SJSA1 (cell line): Measurements from ENCODE around the gene NPIPB8. TPM values are rescaled to one million over a fixed set of nuclear protein-coding genes. Genes with fewer than 3 reads are reported as not detected.
"Not testable (repeated sequence)": the region's sequence is repeated elsewhere in the genome, so short reads cannot be mapped to it uniquely, and the experiment has no call there.

Source experiments
- DNase-seq, 2 experiments: peaks; one replicate each; pipeline ENCODE4 v3.0.0-alpha.2; 2015 to 2020; ENCODE audit warnings: low spot score in 2 of 2, low read depth in 1 of 2
- H3K27ac ChIP-seq: fragments of 250-450 bp; sonication (Bioruptor Pico); 2 replicates; pipeline ENCODE4 v1.5.1; 2020; ENCODE audit warnings: mild to moderate bottlenecking, moderate library complexity
- H3K27me3 ChIP-seq: fragments of 250-450 bp; sonication (Bioruptor Pico); replicated peaks from 2 replicates; pipeline ENCODE4 v1.5.1; 2020; ENCODE audit warnings: mild to moderate bottlenecking, moderate library complexity
- H3K36me3 ChIP-seq: fragments of 250-450 bp; sonication (Bioruptor Pico); 2 replicates; pipeline ENCODE4 v1.5.1; 2020; ENCODE audit warnings: mild to moderate bottlenecking
- H3K4me1 ChIP-seq: fragments of 250-450 bp; sonication (Bioruptor Pico); replicated peaks from 2 replicates; pipeline ENCODE4 v1.6.1; 2021; ENCODE audit warnings: mild to moderate bottlenecking
- H3K4me3 ChIP-seq: fragments of 250-450 bp; sonication (Bioruptor Pico); 2 replicates; pipeline ENCODE4 v1.5.1; 2020; ENCODE audit warnings: mild to moderate bottlenecking
- H3K9me3 ChIP-seq: fragments of 250-450 bp; sonication (Bioruptor Pico); replicated peaks from 2 replicates; pipeline ENCODE4 v1.5.1; 2020; ENCODE audit warnings: mild to moderate bottlenecking
- total RNA-seq: library from RNA; depleted of rRNA; stranded (reverse); fragments of >200 nt; shearing (Covaris generic); gene quantifications from 2 replicates; pipeline ENCODE4 v1.2.3, GENCODE V29; 2014; rRNA removed

NPIPB8 gene
- total RNA-seq: not detected in 2 replicates

DNA sequence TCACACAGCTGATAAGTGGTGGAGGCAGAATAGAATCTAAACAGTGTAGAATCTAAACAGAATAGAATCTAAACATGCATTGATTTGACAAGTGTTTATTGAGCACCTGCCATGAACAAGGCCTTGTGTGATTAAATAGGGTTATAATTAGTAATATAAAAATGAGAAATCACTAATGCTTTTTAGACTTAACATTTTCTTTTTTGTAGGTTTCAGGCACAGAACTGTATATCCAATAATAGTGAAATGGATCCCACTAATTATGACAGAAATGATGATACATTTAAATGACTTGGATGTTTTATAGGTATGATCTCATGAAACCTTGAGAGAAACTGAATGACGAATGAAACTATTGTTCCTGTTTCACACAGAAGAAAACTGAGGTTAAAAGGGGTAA, at the start of gene NPIPB8:
Gene NPIPB8, plus strand, starts transcription at position 301 of the 400 bp plus-strand sequence. CDS start 296 bp downstream, outside the sequence.
- not testable (repeated sequence) for DNase-seq, H3K36me3 ChIP-seq, H3K27me3 ChIP-seq, H3K4me1 ChIP-seq, H3K4me3 ChIP-seq, H3K9me3 ChIP-seq, H3K27ac ChIP-seq

DNA sequence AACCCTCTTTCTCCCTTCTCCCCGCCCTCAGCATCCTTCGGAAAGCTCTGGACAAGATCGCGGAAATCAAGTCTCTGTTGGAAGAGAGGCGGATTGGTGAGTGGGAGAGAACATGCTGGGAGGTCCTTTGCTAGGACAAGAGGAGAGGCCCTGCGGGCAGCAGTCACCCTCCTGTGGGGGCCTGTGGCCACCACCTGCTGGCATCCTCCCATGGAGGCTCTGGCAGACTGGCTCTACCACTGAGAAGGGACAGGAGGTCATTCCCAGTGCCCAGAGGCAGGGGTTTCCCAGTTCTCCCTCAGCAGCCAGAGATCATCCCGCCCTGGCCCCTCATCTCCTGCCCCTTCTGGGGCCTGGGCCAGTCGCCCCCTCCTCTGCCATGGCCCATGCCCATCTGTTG, 48.8 kb upstream of the NPIPB8 start:
- DNase-seq: no peak
- H3K27me3 ChIP-seq: no peaks in the 10 kb centered on the region
- H3K4me1 ChIP-seq: peaks cover 6% of the 10 kb centered on the region
- no peaks in the 10 kb centered on the region for H3K9me3 ChIP-seq
- no peak overlapping the region for H3K27ac ChIP-seq
- H3K4me3 ChIP-seq: no peak overlapping the region
- H3K36me3 ChIP-seq: peaks cover 26% of the 10 kb centered on the region

- Histone ChIP-seq H3K9me3 (no peaks in the 10 kb centered on the region), H3K4me1 (peaks cover 6% of the 10 kb centered on the region), H3K36me3 (peaks cover 26% of the 10 kb centered on the region), H3K27me3 (no peaks in the 10 kb centered on the region), H3K4me3 (no peak overlapping the region), H3K27ac (no peak overlapping the region)
- no peak for DNase-seq
Observed at GRCh38 chr16:28589930-28590329, 47.9 kb upstream of the NPIPB8 start.

GRCh38 chr16:28590384-28591340, 47.2 kb upstream of the NPIPB8 start:
- no peaks in the 10 kb centered on the region for H3K9me3 ChIP-seq
- peaks cover 6% of the 10 kb centered on the region for H3K4me1 ChIP-seq
- no peak for DNase-seq
- H3K27ac ChIP-seq: no peak overlapping the region
- H3K4me3 ChIP-seq: no peak overlapping the region
- H3K36me3 ChIP-seq: peaks cover 22% of the 10 kb centered on the region
- no peaks in the 10 kb centered on the region for H3K27me3 ChIP-seq

DNA sequence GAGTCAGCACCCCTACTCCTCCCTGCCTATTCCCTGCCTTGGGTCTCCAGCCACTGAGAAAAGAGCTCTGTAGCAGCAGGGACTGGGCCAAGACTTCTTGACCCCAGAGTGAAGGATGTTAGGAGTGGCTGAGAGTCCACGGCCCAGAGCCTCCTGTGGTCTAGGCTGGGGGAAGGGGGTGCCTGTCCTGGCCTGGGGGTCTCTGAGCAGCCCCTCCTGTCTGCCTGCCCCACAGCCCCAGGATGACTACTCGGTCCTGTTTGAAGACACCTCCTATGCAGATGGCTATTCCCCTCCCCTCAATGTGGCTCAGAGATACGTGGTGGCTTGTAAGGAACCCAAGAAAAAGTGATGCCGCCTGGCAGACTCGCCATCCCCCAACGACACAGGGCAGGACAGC, 46.5 kb upstream of the NPIPB8 start:
- DNase-seq: no peak
- H3K27ac ChIP-seq: no peak overlapping the region
- H3K27me3 ChIP-seq: no peaks in the 10 kb centered on the region
- H3K36me3 ChIP-seq: peaks cover 19% of the 10 kb centered on the region
- no peak overlapping the region for H3K4me3 ChIP-seq
- H3K9me3 ChIP-seq: no peaks in the 10 kb centered on the region
- H3K4me1 ChIP-seq: peaks cover 6% of the 10 kb centered on the region

DNA sequence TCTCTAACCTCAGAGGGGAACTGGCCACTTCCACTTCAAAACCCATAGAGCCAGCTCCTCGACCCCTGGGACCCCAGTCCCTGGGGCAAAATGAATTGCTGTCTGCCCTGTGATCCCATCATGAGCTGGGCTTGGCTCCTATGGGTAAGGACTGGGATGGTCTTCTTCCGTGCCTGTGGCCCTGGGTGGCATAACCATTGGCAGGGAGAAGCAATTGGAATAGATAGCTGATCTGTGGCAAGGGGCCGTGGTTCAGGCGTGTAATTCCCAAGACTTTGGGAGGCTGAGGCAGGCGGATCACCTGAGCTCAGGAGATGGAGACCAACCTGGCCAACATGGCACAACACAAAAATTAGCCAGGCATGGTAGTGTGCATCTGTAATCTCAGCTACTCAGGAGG, 45.4 kb upstream of the NPIPB8 start:
- DNase-seq: no peak
- H3K36me3 ChIP-seq: peaks cover 16% of the 10 kb centered on the region
- no peak overlapping the region for H3K27ac ChIP-seq
- H3K9me3 ChIP-seq: no peaks in the 10 kb centered on the region
- no peak overlapping the region for H3K4me3 ChIP-seq
- H3K27me3 ChIP-seq: no peaks in the 10 kb centered on the region
- peaks cover 1% of the 10 kb centered on the region for H3K4me1 ChIP-seq

- no peaks in the 10 kb centered on the region for H3K27me3 ChIP-seq
- no peaks in the 10 kb centered on the region for H3K4me1 ChIP-seq
- no peak overlapping the region for H3K4me3 ChIP-seq
- DNase-seq: no peak
- H3K9me3 ChIP-seq: no peaks in the 10 kb centered on the region
- H3K27ac ChIP-seq: no peak overlapping the region
- H3K36me3 ChIP-seq: peaks cover 16% of the 10 kb centered on the region
Observed at GRCh38 chr16:28592979-28593553, 44.8 kb upstream of the NPIPB8 start.

DNA sequence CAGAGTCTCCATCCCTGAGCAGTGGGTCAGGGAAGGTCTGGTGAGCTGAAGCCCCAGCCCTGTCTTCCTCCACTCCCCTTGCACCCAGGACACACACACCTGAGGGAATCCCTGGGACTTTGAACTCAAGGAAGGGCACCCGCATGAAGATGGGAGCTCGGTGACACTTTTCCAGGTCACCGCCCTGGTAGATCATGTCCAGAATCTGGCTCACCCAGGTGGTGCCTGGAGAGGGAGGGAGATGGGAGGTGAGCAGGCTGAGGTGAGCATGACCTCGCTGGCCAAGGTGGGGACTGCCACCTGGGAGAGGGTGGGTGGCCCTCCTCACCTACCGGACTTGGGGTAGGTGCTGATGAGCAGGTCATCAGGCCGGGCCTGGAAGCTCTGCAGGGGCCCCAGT, 42.4 kb upstream of the NPIPB8 start:
- H3K36me3 ChIP-seq, H3K27me3 ChIP-seq, H3K27ac ChIP-seq, H3K4me1 ChIP-seq, H3K9me3 ChIP-seq, H3K4me3 ChIP-seq, DNase-seq: not testable (repeated sequence)

- no peaks in the 10 kb centered on the region for H3K9me3 ChIP-seq
- H3K4me1 ChIP-seq: no peaks in the 10 kb centered on the region
- H3K36me3 ChIP-seq: peaks cover under 1% of the 10 kb centered on the region
- DNase-seq: no peak
- no peaks in the 10 kb centered on the region for H3K27me3 ChIP-seq
- H3K4me3 ChIP-seq: no peak overlapping the region
- no peak overlapping the region for H3K27ac ChIP-seq
Observed at GRCh38 chr16:28596115-28596630, 41.7 kb upstream of the NPIPB8 start.

- no peaks in the 10 kb centered on the region for H3K36me3 ChIP-seq
- H3K9me3 ChIP-seq: no peaks in the 10 kb centered on the region
- no peaks in the 10 kb centered on the region for H3K4me1 ChIP-seq
- H3K4me3 ChIP-seq: no peak within 1 kb of the TSS
- H3K27ac ChIP-seq: no peak within 1 kb of the TSS
- no peaks in the 10 kb centered on the region for H3K27me3 ChIP-seq
- no peak for DNase-seq
Observed at GRCh38 chr16:28596840-28597691, 40.8 kb upstream of the NPIPB8 start, which contains the start of gene SULT1A2. SULT1A2 (minus strand) TSS chr16:28597050; CDS start chr16:28595930, 1,120 bp downstream.

DNA sequence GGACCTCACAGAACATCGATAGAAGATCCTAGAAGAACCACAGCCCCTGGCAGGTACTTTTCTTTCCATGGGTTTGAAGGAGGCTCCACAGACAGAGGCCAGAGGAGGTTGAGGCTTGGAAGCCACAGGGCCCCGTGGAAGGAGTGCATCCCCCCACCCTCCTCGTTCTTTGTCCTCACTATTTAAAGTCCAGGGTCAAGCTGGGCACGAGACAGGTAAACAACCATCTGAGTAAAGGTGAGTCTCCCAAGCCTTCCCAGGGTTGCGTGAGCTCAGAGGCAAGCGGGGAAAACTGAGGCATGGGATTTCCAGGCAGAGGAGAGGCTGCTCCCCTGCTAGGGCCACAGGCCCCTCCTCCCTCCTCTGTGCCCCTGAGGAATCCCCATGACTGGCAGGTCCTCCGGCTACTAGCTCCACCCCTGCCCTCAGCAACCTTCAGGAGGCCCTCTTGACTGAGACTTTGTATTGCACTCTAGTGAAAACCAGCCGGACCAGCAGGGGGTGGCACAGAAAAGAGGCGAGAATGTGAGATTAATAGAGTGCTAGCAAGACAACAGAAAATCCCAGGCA, 40.1 kb upstream of the NPIPB8 start:
- no peaks in the 10 kb centered on the region for H3K36me3 ChIP-seq
- DNase-seq: no peak

DNA sequence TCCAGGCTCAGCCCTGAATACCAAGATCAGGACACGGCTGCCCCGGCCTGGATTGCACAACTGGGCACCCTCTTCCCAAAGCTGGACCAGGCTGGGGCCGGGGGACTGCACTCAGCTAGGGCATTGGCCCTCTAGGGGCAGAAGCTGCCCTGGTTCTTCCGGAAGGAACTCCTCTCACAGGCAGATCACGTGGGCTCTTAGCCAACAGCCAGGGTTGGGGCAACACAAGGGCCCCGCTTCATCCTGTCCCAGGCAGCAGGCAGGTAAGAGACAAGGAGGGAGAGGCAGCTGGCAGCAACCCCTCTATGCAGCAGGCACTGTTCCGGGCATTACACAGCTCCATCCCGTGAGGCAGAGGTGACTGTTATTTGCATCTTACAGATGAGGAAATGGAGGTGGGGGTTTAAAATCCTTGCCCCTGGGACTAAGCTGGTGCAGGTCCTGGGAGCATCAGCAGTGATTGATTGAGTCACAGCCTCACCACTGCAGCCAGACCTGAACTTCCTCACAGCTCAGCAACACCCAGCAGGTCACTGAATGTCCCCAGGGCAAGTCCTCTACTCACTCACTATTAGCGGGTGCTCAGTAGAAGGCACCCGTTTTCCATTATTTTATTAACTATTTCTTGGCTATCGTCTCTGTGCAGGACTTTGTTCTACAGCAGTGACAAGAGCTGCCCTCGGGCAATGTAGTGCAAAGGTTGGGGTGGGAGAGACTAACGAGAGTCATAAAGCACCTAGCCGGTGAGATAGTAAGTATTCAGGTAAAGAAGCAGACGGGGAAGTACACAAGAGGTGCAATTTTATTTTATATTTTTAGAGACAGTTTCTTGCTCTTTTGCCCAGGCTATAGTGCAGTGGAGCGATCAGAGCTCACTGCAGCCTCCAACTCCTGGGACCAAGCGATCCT, 38.2 kb upstream of the NPIPB8 start:
- H3K9me3 ChIP-seq, H3K27me3 ChIP-seq, H3K4me1 ChIP-seq, H3K4me3 ChIP-seq, H3K27ac ChIP-seq, H3K36me3 ChIP-seq, DNase-seq: not testable (repeated sequence)

More for the DNA sequence above, 40.1 kb upstream of the NPIPB8 start:
- Histone ChIP-seq H3K27me3 (no peaks in the 10 kb centered on the region), H3K4me1 (no peaks in the 10 kb centered on the region), H3K9me3 (no peaks in the 10 kb centered on the region), H3K4me3 (no peak overlapping the region), H3K27ac (no peak overlapping the region)
